Endodermal cell (in vitro differentiated cells): ENCODE data around the gene LRRC32. TPM values are rescaled to one million over a fixed set of nuclear protein-coding genes. Genes with fewer than 3 reads are reported as not detected.

Experiments
- DNase-seq: peaks from one replicate; pipeline ENCODE4 v3.0.0-alpha.2; 2017
- H3K27ac ChIP-seq: 2 replicates; pipeline ENCODE4 v1.5.1; 2013; ENCODE audit warnings: mild to moderate bottlenecking, low read depth, low read length, moderate library complexity
- H3K27me3 ChIP-seq: 2 replicates; pipeline ENCODE4 v1.6.1; 2013; ENCODE audit warnings: mild to moderate bottlenecking, low read length, moderate library complexity; ENCODE audit not compliant: insufficient read depth, control insufficient read depth, poor library complexity, severe bottlenecking
- H3K36me3 ChIP-seq: 2 replicates; pipeline ENCODE4 v1.7.0; 2013; ENCODE audit warnings: mild to moderate bottlenecking, low read length, moderate library complexity; ENCODE audit not compliant: control insufficient read depth, insufficient read depth
- H3K4me1 ChIP-seq: one replicate; pipeline ENCODE4 v1.7.0; 2013; ENCODE audit warnings: low read length; ENCODE audit not compliant: control insufficient read depth, insufficient read depth
- H3K4me3 ChIP-seq: 2 replicates; pipeline ENCODE4 v1.5.1; 2013; ENCODE audit warnings: mild to moderate bottlenecking, low read length, moderate library complexity
- H3K9ac ChIP-seq: 2 replicates; pipeline ENCODE4 v1.6.1; 2013; ENCODE audit warnings: mild to moderate bottlenecking, low read length, moderate library complexity; ENCODE audit not compliant: poor library complexity, severe bottlenecking; ENCODE audit errors: extremely low read depth
- H3K9me3 ChIP-seq: 2 replicates; pipeline ENCODE4 v1.6.1; 2013; ENCODE audit warnings: mild to moderate bottlenecking, low read length, moderate library complexity; ENCODE audit not compliant: control insufficient read depth
- H3K27ac Mint-ChIP-seq: 2 replicates; pipeline ENCODE4 v1.8.0; 2020; ENCODE audit warnings: mixed read lengths
- H3K27me3 Mint-ChIP-seq: 2 replicates; pipeline ENCODE4 v1.8.0; 2021; ENCODE audit warnings: mild to moderate bottlenecking, mixed read lengths; ENCODE audit not compliant: insufficient read depth
- H3K36me3 Mint-ChIP-seq: 2 replicates; pipeline ENCODE4 v1.8.0; 2020; ENCODE audit warnings: low read depth, mixed read lengths
- H3K4me1 Mint-ChIP-seq: 2 replicates; pipeline ENCODE4 v1.8.0; 2020; ENCODE audit warnings: mixed read lengths
- H3K4me3 Mint-ChIP-seq: 2 replicates; pipeline ENCODE4 v1.8.0; 2020; ENCODE audit warnings: mild to moderate bottlenecking, moderate library complexity, mixed read lengths
- H3K9me3 Mint-ChIP-seq: 2 replicates; pipeline ENCODE4 v1.8.0; 2020; ENCODE audit warnings: mild to moderate bottlenecking, mixed read lengths
- WGBS, 2 experiments: methylation state at CpG; one replicate each; pipeline versions ENCODE4 v1.1.5 to v1.1.7; 2013; ENCODE audit warnings: missing lambda C conversion rate in 2 of 2, mixed read lengths in 1 of 2; ENCODE audit not compliant: insufficient coverage in 1 of 2, insufficient read length in 1 of 2; 5-methylcytosine and 5-hydroxymethylcytosine counted together
- total RNA-seq, 2 donors: library from RNA; stranded (reverse); fragmentation: NEBNext Ultra II Directional in 1 of 2; extraction: Animal tissue kit (Norgen Biotek cat#: 25700) in 1 of 2; gene quantifications; 2 replicates in 1 of 2; 3 replicates in 1 of 2; pipeline ENCODE4 v1.2.1, GENCODE V29; 2021
- TF ChIP-seq, protein P1 (sequence below): fragments of 200-600 bp; sonication (generic); conservative IDR thresholded peaks from 2 replicates; pipeline ENCODE4 v1.5.0; 2021; ENCODE audit warnings: antibody characterized with exemption, mild to moderate bottlenecking

The LRRC32 gene
- total RNA-seq, 2 donors from 2014 or later = 1.3 to 1.6 TPM

DNA sequence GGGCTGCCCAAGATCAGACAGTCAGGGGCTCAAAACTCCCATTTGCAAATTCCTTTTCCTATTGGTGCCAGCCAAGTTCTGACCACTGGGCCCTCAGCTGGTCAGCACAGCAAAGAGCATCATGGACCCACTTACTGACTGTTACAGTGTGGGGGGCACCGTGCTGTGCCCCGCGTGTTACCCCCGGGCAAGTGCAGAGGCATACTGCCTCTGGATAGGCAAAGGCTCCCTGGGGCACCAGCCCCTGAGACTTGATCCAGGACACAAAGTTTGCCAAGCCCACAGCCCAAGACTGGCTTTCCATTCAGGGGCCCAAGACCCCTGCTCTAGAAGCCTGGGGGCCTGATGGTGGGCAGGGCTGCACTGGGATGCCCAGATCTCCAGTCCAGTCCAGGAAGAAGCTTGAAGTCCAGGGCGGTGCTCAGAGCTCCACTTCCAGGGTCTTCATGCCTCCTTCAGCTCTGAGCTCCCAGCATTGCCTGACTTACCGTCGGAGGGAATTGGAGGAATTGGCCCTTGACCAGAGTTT lies 6.6 kb downstream of the LRRC32 start:
- Mint-ChIP-seq H3K27ac (no peak overlapping the region), H3K4me1 (peaks cover 8% of the 10 kb centered on the region)

DNA sequence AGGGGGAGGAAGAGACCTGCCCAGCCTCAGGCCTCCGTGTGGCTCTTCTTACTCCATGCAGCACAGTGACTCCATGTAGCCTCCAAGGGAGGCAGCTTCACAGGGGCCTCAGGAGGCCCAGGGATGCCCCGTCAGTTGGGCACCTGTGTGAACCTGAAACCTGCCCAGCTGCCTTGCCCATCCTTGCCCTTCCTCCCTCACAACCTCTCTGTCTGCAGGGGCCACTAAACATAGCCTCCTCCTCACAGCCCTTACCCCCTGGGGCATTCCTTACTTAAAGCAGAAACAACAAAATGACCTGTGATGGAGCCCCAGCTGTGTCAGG lies 7.1 kb downstream of the LRRC32 start:
- Mint-ChIP-seq H3K36me3 (no peaks in the 10 kb centered on the region), H3K27ac (no peak overlapping the region), H3K9me3 (no peaks in the 10 kb centered on the region), H3K4me3 (no peak overlapping the region), H3K27me3 (peaks cover 13% of the 10 kb centered on the region), H3K4me1 (peaks cover 8% of the 10 kb centered on the region)
- Histone ChIP-seq H3K4me1 (no peaks in the 10 kb centered on the region), H3K36me3 (no peaks in the 10 kb centered on the region), H3K27me3 (no peaks in the 10 kb centered on the region), H3K9ac (no peak overlapping the region), H3K4me3 (no peak overlapping the region), H3K9me3 (no peaks in the 10 kb centered on the region), H3K27ac (no peak overlapping the region)
- no peak for DNase-seq
- 76 to 100% methylated on average over 1 to 2 of the region's 2 CpGs for WGBS, 2 experiments
- TF ChIP-seq, protein P1, sequence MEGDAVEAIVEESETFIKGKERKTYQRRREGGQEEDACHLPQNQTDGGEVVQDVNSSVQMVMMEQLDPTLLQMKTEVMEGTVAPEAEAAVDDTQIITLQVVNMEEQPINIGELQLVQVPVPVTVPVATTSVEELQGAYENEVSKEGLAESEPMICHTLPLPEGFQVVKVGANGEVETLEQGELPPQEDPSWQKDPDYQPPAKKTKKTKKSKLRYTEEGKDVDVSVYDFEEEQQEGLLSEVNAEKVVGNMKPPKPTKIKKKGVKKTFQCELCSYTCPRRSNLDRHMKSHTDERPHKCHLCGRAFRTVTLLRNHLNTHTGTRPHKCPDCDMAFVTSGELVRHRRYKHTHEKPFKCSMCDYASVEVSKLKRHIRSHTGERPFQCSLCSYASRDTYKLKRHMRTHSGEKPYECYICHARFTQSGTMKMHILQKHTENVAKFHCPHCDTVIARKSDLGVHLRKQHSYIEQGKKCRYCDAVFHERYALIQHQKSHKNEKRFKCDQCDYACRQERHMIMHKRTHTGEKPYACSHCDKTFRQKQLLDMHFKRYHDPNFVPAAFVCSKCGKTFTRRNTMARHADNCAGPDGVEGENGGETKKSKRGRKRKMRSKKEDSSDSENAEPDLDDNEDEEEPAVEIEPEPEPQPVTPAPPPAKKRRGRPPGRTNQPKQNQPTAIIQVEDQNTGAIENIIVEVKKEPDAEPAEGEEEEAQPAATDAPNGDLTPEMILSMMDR = no peak

More for the DNA sequence above, 6.6 kb downstream of the LRRC32 start:
- Mint-ChIP-seq H3K27me3 (peaks cover 13% of the 10 kb centered on the region), H3K36me3 (no peaks in the 10 kb centered on the region), H3K9me3 (no peaks in the 10 kb centered on the region), H3K4me3 (no peak overlapping the region)
- Histone ChIP-seq H3K36me3 (no peaks in the 10 kb centered on the region), H3K27me3 (peaks cover 3% of the 10 kb centered on the region), H3K9ac (no peak overlapping the region), H3K9me3 (no peaks in the 10 kb centered on the region), H3K4me3 (no peak overlapping the region), H3K4me1 (no peaks in the 10 kb centered on the region), H3K27ac (no peak overlapping the region)
- DNase-seq = peak; percentile 32
- TF ChIP-seq, protein P1 = no peak
- WGBS, 2 experiments = 83 to 89% methylated on average over 2 to 7 of the region's 7 CpGs

DNA sequence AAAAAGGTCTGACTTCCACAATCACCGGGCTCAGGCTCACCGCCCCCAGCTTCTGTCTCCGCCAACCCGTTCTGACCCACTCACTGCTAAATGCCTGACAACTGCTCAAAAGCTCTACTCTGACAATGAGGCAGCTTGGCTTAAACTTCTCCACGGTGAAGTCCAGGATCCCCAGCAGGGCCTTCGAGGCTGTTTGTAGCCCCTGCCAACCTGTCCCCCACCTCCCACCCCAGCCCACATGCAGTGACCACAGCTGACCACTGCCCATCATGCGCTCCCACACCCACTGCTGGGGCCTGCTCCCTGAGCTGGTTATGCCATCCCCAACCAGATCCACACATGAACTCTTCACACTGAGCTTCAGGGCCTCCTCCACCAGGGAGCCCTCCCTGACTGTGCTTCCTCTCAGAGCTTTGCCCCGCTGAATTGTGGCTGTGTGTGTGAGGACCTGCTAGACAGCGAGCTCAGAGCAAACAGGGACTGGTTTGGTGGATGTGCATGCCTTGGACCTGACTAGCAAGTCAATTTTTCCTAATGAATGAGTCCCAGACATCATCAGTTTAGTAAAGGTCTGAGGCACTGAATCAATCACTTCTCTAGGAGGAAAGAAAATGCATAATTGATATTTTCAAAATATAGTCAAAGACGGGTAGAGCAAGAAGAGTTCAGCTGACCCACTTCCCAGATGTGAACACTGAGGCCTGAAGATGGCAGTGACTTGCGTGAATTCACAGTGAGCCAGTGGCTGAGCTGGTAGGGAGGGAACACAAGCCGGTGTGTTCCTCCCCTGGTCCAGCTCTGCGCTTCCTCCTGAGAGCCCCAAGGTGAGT lies 7.7 kb downstream of the LRRC32 start:
- Histone ChIP-seq H3K27me3 (no peaks in the 10 kb centered on the region), H3K4me3 (no peak overlapping the region), H3K9ac (no peak overlapping the region), H3K36me3 (no peaks in the 10 kb centered on the region), H3K4me1 (no peaks in the 10 kb centered on the region), H3K9me3 (no peaks in the 10 kb centered on the region), H3K27ac (no peak overlapping the region)
- Mint-ChIP-seq H3K36me3 (no peaks in the 10 kb centered on the region), H3K4me3 (no peak overlapping the region), H3K9me3 (no peaks in the 10 kb centered on the region), H3K4me1 (peaks cover 8% of the 10 kb centered on the region), H3K27me3 (peaks cover 8% of the 10 kb centered on the region), H3K27ac (no peak overlapping the region)
- 85 to 94% methylated on average over 7 to 13 of the region's 13 CpGs for WGBS, 2 experiments
- peak; percentile 34 for DNase-seq
- TF ChIP-seq, protein P1 = no peak
